ENCODE results near the gene CCR5. TPM values are rescaled to one million over a fixed set of nuclear protein-coding genes. Genes with fewer than 3 reads are reported as not detected.

CCR5 gene
- polyA plus RNA-seq, 3 donors: 0.22 to 1.1 (median 0.90) TPM

DNA sequence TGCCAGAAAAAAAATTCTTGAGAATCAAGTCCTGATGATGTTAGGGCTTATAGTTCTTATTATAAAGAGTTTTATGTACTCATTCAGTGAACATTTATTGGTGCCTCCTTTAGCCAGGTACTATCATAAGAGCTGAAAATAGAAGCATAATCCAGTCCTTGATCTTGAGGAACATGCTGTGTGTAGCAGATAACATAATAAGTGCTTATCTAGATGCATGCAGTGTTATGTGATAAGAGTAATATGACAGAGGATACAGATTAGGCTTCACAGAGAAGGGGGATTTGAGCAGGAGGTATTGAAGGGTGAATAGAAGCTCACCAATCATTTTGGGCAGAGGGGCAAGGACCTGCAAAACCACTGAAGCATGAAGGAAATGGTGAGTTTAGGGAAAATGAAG lies 15.8 kb upstream of the CCR5 start:
- H3K27ac ChIP-seq (ENCODE audit: low read depth, low read length): no peak overlapping the region

DNA sequence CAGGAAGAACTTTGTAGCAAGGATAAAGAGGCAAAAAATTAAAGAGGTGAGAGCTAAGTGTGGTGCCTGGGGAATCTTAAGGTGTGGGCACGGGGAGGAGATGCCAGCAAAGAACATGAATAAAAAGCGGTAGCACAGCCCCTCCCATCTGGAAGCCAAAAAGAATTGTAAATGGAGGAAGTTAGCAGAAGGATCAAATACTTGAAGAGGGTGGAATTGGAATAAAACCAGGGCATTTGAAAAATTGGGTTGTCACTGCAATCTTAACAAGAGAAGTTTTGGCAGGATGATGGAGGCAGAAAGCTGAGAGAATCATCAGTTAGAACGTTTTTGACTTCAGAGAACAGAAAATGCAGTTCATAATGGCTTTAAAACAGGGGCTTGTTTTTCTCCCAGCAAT lies 14.5 kb upstream of the CCR5 start:
- 60 to 68% (median 64%) methylated on average over 3 of the region's 3 CpGs for WGBS, 3 donors
- H3K27ac ChIP-seq (ENCODE audit: low read depth, low read length): no peak overlapping the region

DNA sequence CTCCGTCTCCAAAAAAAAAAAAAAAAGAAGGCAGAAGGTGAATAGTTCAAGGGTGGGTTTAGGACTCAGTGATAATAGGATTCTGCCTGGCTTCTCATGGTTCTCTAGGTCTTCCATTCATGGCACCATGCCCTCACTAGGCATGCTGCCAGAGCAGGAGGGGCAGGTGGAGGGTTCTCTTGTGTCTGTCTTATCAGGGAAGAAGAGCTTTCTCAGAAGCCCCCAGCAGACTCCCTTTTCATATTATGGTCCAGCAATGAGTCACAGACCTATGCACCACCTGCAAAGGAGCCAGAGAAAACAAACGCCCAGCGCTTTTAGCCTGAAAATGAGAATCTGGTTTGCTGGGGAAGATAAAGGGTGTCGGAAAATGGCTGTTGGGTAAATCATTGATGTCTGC lies 13.8 kb upstream of the CCR5 start:
- no peak overlapping the region for H3K27ac ChIP-seq (ENCODE audit: low read depth, low read length)
- WGBS, 3 donors: 59 to 86% (median 79%) methylated on average over 4 of the region's 4 CpGs

- WGBS, 3 donors: 75 to 90% (median 84%) methylated on average over 6 of the region's 6 CpGs
- no peak overlapping the region for H3K27ac ChIP-seq (ENCODE audit: low read depth, low read length)
Observed at GRCh38 chr3:46358466-46358865, 12.3 kb upstream of the CCR5 start.

DNA sequence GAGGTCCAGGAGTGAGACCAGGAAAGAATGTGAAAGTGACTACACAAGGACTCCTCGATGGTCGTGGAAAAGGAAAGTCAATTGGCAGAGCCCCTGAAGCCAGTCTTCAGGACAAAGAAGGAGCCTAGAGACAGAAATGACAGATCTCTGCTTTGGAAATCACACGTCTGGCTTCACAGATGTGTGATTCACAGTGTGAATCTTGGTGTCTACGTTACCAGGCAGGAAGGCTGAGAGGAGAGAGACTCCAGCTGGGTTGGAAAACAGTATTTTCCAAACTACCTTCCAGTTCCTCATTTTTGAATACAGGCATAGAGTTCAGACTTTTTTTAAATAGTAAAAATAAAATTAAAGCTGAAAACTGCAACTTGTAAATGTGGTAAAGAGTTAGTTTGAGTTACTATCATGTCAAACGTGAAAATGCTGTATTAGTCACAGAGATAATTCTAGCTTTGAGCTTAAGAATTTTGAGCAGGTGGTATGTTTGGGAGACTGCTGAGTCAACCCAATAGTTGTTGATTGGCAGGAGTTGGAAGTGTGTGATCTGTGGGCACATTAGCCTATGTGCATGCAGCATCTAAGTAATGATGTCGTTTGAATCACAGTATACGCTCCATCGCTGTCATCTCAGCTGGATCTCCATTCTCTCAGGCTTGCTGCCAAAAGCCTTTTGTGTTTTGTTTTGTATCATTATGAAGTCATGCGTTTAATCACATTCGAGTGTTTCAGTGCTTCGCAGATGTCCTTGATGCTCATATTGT lies 10.8 kb upstream of the CCR5 start:
- no peak overlapping the region for H3K27ac ChIP-seq (ENCODE audit: low read depth, low read length)
- WGBS, 3 donors: 35 to 60% (median 40%) methylated on average over 11 of the region's 11 CpGs

- 57 to 65% (median 58%) methylated on average over 6 of the region's 6 CpGs for WGBS, 3 donors
- H3K27ac ChIP-seq (ENCODE audit: low read depth, low read length): no peak overlapping the region
Observed at GRCh38 chr3:46360907-46361306, 9.8 kb upstream of the CCR5 start.

DNA sequence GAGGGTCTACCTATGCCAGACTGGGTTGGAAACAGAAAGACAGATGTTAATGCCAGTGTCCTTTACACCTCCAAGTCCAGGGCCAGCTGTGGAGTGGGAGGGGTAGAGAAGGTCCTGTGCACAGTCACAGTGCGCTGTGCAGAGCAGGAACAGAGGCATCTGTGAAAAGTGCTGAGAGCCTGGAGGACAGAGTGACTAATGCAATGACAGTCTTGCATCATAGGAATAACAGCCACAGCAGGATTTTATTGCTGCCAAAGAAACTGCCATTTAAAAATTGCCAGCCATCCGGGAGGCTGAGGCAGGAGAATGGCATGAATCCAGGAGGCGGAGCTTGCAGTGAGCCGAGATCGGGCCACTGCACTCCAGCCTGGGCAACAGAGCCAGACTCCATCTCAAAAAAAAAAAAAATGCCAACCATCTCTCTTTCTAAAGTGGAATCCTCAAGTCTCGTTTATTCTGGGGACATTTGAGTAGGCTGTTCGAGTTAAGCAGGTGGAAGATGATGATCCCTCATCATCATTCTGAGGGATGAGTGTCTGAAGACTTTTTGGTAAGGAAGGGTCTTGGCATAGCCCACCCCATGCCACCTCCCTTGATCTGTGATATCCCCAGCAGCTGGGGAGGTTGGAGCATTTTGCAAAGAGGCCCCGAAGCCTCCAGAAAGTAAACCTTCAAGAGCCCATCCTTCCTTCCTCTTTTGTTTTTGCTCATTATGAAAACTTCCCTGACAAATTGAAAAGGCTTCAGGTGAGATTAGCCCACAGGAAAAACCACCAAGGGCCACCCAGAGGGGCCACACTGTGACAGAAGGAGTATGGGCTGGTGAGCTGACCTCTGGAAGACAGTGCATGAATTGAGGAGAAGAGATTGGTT lies 9.1 kb upstream of the CCR5 start:
- 45 to 66% (median 49%) methylated on average over 8 of the region's 8 CpGs for WGBS, 3 donors
- H3K27ac ChIP-seq (ENCODE audit: low read depth, low read length): no peak overlapping the region

GRCh38 chr3:46365041-46365440 lies 5.7 kb upstream of the CCR5 start:
- no peak overlapping the region for H3K27ac ChIP-seq (ENCODE audit: low read depth, low read length)
- 74 to 80% (median 79%) methylated on average over 4 of the region's 4 CpGs for WGBS, 3 donors

DNA sequence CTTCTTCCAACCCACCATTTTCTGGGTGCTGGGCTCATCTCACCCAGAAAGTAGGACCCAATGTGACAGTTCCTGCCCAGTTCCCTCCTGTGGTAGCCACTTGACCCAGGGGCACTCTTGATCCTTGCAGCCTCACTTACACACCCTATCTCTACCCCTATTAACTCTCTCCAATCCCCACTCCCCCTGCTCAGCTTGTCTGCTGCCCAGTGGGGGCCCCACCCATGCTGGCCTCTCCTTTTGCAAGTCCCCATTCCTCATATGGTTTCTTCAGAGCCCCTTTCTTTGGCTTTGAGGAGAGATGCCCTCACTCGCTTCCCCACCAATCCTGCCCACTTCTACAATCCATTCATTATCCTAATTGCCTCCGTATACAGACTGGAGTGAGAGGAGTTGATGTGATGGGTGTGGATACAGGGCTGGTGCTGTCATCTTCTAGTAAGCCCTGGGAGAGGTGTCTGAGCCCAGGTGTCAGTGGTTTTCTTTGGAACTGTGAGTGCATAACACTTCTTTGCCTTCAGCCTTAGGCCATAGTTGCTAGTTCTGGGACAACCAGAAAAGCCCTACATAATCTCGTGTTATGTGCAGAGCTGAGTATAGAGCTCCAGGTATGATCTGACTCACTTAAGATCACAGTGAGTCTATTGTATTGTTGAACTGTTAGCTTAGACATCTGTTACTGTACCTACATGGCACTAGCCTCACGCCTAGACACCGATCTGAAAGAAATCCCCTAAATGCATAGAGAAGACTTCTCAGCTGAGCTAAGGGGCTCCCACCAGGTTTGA lies 4.8 kb upstream of the CCR5 start:
- H3K27ac ChIP-seq (ENCODE audit: low read depth, low read length): no peak overlapping the region
- WGBS, 3 donors: 79 to 93% (median 92%) methylated on average over 5 of the region's 5 CpGs

- 66 to 85% (median 82%) methylated on average over 5 of the region's 5 CpGs for WGBS, 3 donors
- no peak overlapping the region for H3K27ac ChIP-seq (ENCODE audit: low read depth, low read length)
Observed at GRCh38 chr3:46367811-46368210, 2.9 kb upstream of the CCR5 start.

DNA sequence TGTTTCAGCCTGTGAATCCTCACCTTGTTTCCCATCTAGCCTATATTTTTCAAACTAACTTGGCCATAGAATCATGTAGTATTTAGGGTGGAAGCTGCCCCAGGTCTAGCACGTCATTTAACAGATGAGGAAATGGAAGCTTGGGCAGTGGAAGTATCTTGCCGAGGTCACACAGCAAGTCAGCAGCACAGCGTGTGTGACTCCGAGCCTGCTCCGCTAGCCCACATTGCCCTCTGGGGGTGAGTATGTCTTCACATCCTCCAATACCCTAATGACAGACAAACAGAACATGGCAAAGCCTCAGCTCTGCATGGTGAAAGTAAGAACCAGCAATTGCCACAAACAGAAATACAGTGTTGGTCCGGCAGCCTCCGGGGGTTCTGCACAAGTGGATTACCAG lies 2.2 kb upstream of the CCR5 start:
- no peak overlapping the region for H3K27ac ChIP-seq (ENCODE audit: low read depth, low read length)
- 62 to 73% (median 63%) methylated on average over 7 of the region's 7 CpGs for WGBS, 3 donors

DNA sequence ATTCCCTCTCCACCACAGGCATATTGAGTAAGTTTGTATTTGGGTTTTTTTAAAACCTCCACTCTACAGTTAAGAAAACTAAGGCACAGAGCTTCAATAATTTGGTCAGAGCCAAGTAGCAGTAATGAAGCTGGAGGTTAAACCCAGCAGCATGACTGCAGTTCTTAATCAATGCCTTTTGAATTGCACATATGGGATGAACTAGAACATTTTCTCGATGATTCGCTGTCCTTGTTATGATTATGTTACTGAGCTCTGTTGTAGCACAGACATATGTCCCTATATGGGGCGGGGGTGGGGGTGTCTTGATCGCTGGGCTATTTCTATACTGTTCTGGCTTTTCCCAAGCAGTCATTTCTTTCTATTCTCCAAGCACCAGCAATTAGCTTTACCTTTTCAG lies 1.6 kb upstream of the CCR5 start:
- no peak overlapping the region for H3K27ac ChIP-seq (ENCODE audit: low read depth, low read length)
- WGBS, 3 donors: 79 to 95% (median 90%) methylated on average over 4 of the region's 4 CpGs

DNA sequence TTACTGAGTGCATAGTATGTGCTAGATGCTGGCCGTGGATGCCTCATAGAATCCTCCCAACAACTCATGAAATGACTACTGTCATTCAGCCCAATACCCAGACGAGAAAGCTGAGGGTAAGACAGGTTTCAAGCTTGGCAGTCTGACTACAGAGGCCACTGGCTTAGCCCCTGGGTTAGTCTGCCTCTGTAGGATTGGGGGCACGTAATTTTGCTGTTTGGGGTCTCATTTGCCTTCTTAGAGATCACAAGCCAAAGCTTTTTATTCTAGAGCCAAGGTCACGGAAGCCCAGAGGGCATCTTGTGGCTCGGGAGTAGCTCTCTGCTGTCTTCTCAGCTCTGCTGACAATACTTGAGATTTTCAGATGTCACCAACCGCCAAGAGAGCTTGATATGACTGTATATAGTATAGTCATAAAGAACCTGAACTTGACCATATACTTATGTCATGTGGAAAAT lies 1.0 kb upstream of the CCR5 start:
- no peak overlapping the region for H3K27ac ChIP-seq (ENCODE audit: low read depth, low read length)
- 66 to 82% (median 73%) methylated on average over 6 of the region's 6 CpGs for WGBS, 3 donors

DNA sequence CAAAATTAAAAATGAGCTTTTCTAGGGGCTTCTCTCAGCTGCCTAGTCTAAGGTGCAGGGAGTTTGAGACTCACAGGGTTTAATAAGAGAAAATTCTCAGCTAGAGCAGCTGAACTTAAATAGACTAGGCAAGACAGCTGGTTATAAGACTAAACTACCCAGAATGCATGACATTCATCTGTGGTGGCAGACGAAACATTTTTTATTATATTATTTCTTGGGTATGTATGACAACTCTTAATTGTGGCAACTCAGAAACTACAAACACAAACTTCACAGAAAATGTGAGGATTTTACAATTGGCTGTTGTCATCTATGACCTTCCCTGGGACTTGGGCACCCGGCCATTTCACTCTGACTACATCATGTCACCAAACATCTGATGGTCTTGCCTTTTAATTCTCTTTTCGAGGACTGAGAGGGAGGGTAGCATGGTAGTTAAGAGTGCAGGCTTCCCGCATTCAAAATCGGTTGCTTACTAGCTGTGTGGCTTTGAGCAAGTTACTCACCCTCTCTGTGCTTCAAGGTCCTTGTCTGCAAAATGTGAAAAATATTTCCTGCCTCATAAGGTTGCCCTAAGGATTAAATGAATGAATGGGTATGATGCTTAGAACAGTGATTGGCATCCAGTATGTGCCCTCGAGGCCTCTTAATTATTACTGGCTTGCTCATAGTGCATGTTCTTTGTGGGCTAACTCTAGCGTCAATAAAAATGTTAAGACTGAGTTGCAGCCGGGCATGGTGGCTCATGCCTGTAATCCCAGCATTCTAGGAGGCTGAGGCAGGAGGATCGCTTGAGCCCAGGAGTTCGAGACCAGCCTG lies 984 bp downstream of the CCR5 start:
- H3K27ac ChIP-seq (ENCODE audit: low read depth, low read length): no peak overlapping the region

DNA sequence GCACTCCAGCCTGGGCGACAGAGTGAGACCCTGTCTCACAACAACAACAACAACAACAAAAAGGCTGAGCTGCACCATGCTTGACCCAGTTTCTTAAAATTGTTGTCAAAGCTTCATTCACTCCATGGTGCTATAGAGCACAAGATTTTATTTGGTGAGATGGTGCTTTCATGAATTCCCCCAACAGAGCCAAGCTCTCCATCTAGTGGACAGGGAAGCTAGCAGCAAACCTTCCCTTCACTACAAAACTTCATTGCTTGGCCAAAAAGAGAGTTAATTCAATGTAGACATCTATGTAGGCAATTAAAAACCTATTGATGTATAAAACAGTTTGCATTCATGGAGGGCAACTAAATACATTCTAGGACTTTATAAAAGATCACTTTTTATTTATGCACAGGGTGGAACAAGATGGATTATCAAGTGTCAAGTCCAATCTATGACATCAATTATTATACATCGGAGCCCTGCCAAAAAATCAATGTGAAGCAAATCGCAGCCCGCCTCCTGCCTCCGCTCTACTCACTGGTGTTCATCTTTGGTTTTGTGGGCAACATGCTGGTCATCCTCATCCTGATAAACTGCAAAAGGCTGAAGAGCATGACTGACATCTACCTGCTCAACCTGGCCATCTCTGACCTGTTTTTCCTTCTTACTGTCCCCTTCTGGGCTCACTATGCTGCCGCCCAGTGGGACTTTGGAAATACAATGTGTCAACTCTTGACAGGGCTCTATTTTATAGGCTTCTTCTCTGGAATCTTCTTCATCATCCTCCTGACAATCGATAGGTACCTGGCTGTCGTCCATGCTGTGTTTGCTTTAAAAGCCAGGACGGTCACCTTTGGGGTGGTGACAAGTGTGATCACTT lies 2.0 kb downstream of the CCR5 start:
- WGBS, 3 donors: 64 to 91% (median 90%) methylated on average over 9 of the region's 9 CpGs
- H3K27ac ChIP-seq (ENCODE audit: low read depth, low read length): no peak overlapping the region

More for the DNA sequence above, 984 bp downstream of the CCR5 start:
- 71 to 78% (median 77%) methylated on average over 10 of the region's 10 CpGs for WGBS, 3 donors

DNA sequence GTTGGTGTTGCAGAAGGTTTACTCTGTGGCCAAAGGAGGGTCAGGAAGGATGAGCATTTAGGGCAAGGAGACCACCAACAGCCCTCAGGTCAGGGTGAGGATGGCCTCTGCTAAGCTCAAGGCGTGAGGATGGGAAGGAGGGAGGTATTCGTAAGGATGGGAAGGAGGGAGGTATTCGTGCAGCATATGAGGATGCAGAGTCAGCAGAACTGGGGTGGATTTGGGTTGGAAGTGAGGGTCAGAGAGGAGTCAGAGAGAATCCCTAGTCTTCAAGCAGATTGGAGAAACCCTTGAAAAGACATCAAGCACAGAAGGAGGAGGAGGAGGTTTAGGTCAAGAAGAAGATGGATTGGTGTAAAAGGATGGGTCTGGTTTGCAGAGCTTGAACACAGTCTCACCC lies 4.0 kb downstream of the CCR5 start:
- WGBS, 3 donors: 71 to 90% (median 81%) methylated on average over 3 of the region's 3 CpGs
- H3K27ac ChIP-seq (ENCODE audit: low read depth, low read length): no peak overlapping the region

DNA sequence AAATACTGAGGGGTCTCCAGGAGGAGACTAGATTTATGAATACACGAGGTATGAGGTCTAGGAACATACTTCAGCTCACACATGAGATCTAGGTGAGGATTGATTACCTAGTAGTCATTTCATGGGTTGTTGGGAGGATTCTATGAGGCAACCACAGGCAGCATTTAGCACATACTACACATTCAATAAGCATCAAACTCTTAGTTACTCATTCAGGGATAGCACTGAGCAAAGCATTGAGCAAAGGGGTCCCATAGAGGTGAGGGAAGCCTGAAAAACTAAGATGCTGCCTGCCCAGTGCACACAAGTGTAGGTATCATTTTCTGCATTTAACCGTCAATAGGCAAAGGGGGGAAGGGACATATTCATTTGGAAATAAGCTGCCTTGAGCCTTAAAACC lies 4.5 kb downstream of the CCR5 start:
- WGBS, 3 donors: 66 to 74% (median 74%) methylated on average over 2 of the region's 2 CpGs

More for the DNA sequence above, 4.5 kb downstream of the CCR5 start:
- no peak overlapping the region for H3K27ac ChIP-seq (ENCODE audit: low read depth, low read length)
